ENCODE measurements around the gene SLC13A5.
A peak's percentile ranks its signal among the peaks of the same experiment; 100 is the strongest.

SLC13A5 gene

DNA sequence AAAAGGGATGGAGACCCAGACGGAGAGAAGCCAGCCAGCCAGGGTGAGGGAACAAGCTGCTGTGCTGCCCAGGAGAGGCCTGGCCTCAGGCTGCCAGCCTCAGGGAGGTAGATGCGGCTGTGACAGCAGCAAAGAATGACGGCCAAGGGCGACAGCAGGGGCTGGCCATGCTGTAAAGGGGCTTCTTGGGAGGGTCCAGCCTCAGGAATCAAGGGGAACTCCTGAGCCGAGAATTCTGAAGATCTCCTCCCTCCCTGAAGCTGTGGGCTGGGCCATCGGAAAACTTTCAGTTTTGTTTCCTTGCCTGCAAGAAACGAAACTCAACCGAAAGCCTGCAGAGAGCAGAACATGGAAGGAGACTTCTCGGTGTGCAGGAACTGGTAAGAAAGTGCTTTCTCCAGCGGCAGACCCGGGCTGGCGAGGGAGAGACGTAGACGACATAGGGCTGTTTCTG lies 42.6 kb upstream of the SLC13A5 start, which contains the start of gene XAF1:
XAF1 (plus strand) TSS at position 316 of the 454 bp plus-strand sequence; CDS start at position 349, 33 bp downstream.
- Histone ChIP-seq H3K14ac (ENCODE audit: low read length) (peak within 1 kb of the TSS; percentile 59), H3K79me1 (ENCODE audit: low read depth, low read length) (no peaks in the 10 kb centered on the region), H3K9me3 (replicated peaks in 1 of 2; ENCODE audit: control insufficient read depth in 2 of 2, insufficient read depth in 1 of 2, low read depth in 1 of 2, low read length in 2 of 2) (no peaks in the 10 kb centered on the region), H3K23ac (ENCODE audit: low read depth, low read length, poor library complexity) (no peak within 1 kb of the TSS), H2BK15ac (ENCODE audit: low read length) (no peak within 1 kb of the TSS), H3K4me2 (ENCODE audit: insufficient read depth, low read length, poor library complexity, severe bottlenecking) (no peak within 1 kb of the TSS), H3K18ac (ENCODE audit: low read length) (peak within 1 kb of the TSS; percentile 76), H2BK12ac (ENCODE audit: low read length) (no peak within 1 kb of the TSS), H3K4me3 (ENCODE audit: low read length in 2 of 2) (no peak within 1 kb of the TSS), H2AK5ac (ENCODE audit: low read depth, low read length) (no peak within 1 kb of the TSS), H2BK5ac (ENCODE audit: low read length) (no peak within 1 kb of the TSS), H3K27me3 (ENCODE audit: control insufficient read depth in 3 of 3, insufficient read depth in 3 of 3, low read depth in 1 of 3, low read length in 3 of 3) (no peaks in the 10 kb centered on the region), H3K4ac (ENCODE audit: low read length) (no peak within 1 kb of the TSS), H4K91ac (ENCODE audit: low read depth, low read length, poor library complexity) (no peak within 1 kb of the TSS), H3K36me3 (replicated peaks in 1 of 2; ENCODE audit: control insufficient read depth in 2 of 2, insufficient read depth in 2 of 2, low read length in 2 of 2) (no peaks in the 10 kb centered on the region), H2BK120ac (ENCODE audit: low read depth, low read length) (no peak within 1 kb of the TSS), H3K9ac (ENCODE audit: low read depth, low read length, poor library complexity) (no peak within 1 kb of the TSS), H4K8ac (ENCODE audit: low read depth, low read length) (no peak within 1 kb of the TSS), H3K27ac (replicated peaks; ENCODE audit: low read length) (no peak within 1 kb of the TSS), H3K4me1 (ENCODE audit: control insufficient read depth in 2 of 2, insufficient read depth in 1 of 2, low read depth in 1 of 2, low read length in 2 of 2) (peaks cover 11 to 20% of the 10 kb centered on the region in 2 donors), H2AFZ (ENCODE audit: low read length) (peak within 1 kb of the TSS; percentile 74)
- DNase-seq (ENCODE audit: low spot score): no peak
- WGBS, 2 donors (ENCODE audit: extremely low coverage in 2 of 2, insufficient read length in 2 of 2, insufficient replicate concordance in 1 of 2): no CpG with 5 or more reads among the region's 14 CpGs

DNA sequence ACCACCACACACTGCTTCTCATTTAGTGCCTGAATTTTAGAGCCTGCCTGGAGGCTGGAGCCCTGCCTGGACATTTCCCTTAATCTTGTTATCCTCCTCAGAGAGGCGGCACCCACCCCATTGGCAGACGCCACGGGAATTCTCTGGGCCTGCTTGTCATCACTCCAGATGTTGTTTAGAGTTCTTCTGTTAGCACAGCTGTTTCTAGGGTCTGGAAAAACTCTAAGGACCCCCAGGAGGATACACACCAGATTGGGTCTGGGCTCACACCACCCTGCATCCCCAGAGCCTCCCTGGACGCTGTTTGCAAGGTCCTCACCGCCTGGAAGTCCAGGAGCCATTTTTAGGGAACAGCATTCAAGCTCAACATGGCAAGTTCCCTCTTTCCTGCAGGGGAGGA lies 42.1 kb upstream of the SLC13A5 start:
- Histone ChIP-seq H3K9me3 (replicated peaks in 1 of 2; ENCODE audit: control insufficient read depth in 2 of 2, insufficient read depth in 1 of 2, low read depth in 1 of 2, low read length in 2 of 2) (no peaks in the 10 kb centered on the region), H3K14ac (ENCODE audit: low read length) (no peak overlapping the region), H3K4me2 (ENCODE audit: insufficient read depth, low read length, poor library complexity, severe bottlenecking) (no peak overlapping the region), H3K27ac (replicated peaks; ENCODE audit: low read length) (no peak overlapping the region), H2BK120ac (ENCODE audit: low read depth, low read length) (no peak overlapping the region), H2BK15ac (ENCODE audit: low read length) (no peak overlapping the region), H3K4me3 (ENCODE audit: low read length in 2 of 2) (no peak overlapping the region), H3K27me3 (ENCODE audit: control insufficient read depth in 3 of 3, insufficient read depth in 3 of 3, low read depth in 1 of 3, low read length in 3 of 3) (no peaks in the 10 kb centered on the region), H4K8ac (ENCODE audit: low read depth, low read length) (no peak overlapping the region), H2AFZ (ENCODE audit: low read length) (peak overlapping the region; percentile 74), H3K9ac (ENCODE audit: low read depth, low read length, poor library complexity) (no peak overlapping the region), H3K36me3 (replicated peaks in 1 of 2; ENCODE audit: control insufficient read depth in 2 of 2, insufficient read depth in 2 of 2, low read length in 2 of 2) (no peaks in the 10 kb centered on the region), H3K4ac (ENCODE audit: low read length) (no peak overlapping the region), H3K4me1 (ENCODE audit: control insufficient read depth in 2 of 2, insufficient read depth in 1 of 2, low read depth in 1 of 2, low read length in 2 of 2) (peaks cover 11 to 20% of the 10 kb centered on the region in 2 donors), H3K79me1 (ENCODE audit: low read depth, low read length) (no peaks in the 10 kb centered on the region), H3K23ac (ENCODE audit: low read depth, low read length, poor library complexity) (no peak overlapping the region), H3K18ac (ENCODE audit: low read length) (peak overlapping the region; percentile 76), H2AK5ac (ENCODE audit: low read depth, low read length) (no peak overlapping the region), H2BK12ac (ENCODE audit: low read length) (no peak overlapping the region), H2BK5ac (ENCODE audit: low read length) (no peak overlapping the region), H4K91ac (ENCODE audit: low read depth, low read length, poor library complexity) (no peak overlapping the region)
- no CpG with 5 or more reads among the region's 5 CpGs for WGBS, 2 donors (ENCODE audit: extremely low coverage in 2 of 2, insufficient read length in 2 of 2, insufficient replicate concordance in 1 of 2)
- DNase-seq (ENCODE audit: low spot score): no peak

DNA sequence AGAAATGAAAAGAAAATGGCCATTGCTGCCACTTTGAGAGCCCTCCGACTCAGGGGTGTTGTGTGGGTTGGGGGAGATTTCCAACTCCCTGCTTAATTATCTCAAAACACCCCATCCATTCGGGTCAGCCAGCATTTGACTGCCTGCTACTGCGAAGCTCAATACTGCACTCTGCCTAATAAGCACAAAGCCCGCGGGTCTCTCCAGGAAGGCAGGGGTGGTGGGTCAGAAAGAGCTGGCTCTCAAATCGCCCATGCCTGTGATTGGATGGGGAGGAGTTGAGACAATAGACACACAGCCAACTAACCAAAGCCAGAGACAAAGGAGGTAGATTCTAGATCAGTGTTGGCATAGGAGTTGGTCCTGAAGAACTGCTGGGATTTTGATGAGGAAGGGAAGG lies 40.4 kb upstream of the SLC13A5 start:
- DNase-seq (ENCODE audit: low spot score): peak; percentile 20

DNA sequence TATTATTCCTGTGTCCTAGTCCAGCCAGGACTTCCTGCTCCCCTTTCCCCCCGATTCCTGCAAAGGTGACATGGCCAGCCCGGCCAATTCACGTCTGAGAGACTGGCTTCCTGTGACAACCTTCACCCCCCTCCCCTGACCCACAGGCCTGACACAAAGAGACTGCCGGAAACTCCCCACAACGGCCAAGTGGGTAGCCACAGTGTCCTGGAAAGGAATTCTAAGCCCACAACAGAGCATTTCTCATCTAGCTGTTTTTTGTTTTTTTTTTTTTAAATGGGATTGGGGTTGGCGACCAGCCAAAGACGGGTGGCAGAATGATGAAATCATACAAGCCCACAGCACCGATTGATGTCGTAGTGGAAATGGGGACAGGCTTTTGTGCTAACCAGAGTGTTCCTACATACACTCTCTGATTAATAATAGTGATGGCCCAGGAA lies 39.9 kb upstream of the SLC13A5 start:
- no peak overlapping the region for H2AK5ac ChIP-seq (ENCODE audit: low read depth, low read length)
- peaks cover 11 to 20% of the 10 kb centered on the region in 2 donors for H3K4me1 ChIP-seq (ENCODE audit: control insufficient read depth in 2 of 2, insufficient read depth in 1 of 2, low read depth in 1 of 2, low read length in 2 of 2)
- H3K27ac ChIP-seq (replicated peaks; ENCODE audit: low read length): peak overlapping the region; percentile 59
- no peak overlapping the region for H3K4ac ChIP-seq (ENCODE audit: low read length)
- WGBS, 2 donors (ENCODE audit: extremely low coverage in 2 of 2, insufficient read length in 2 of 2, insufficient replicate concordance in 1 of 2): no CpG with 5 or more reads among the region's 9 CpGs
- H2BK120ac ChIP-seq (ENCODE audit: low read depth, low read length): no peak overlapping the region
- no peak overlapping the region for H3K23ac ChIP-seq (ENCODE audit: low read depth, low read length, poor library complexity)
- H4K8ac ChIP-seq (ENCODE audit: low read depth, low read length): no peak overlapping the region
- no peak overlapping the region for H2BK12ac ChIP-seq (ENCODE audit: low read length)
- no peaks in the 10 kb centered on the region for H3K36me3 ChIP-seq (replicated peaks in 1 of 2; ENCODE audit: control insufficient read depth in 2 of 2, insufficient read depth in 2 of 2, low read length in 2 of 2)
- H2AFZ ChIP-seq (ENCODE audit: low read length): peak overlapping the region; percentile 78
- peak overlapping the region in 1 of 2 donors; percentile 26 for H3K4me3 ChIP-seq (ENCODE audit: low read length in 2 of 2)
- H3K9me3 ChIP-seq (replicated peaks in 1 of 2; ENCODE audit: control insufficient read depth in 2 of 2, insufficient read depth in 1 of 2, low read depth in 1 of 2, low read length in 2 of 2): no peaks in the 10 kb centered on the region
- H3K27me3 ChIP-seq (ENCODE audit: control insufficient read depth in 3 of 3, insufficient read depth in 3 of 3, low read depth in 1 of 3, low read length in 3 of 3): no peaks in the 10 kb centered on the region
- H3K4me2 ChIP-seq (ENCODE audit: insufficient read depth, low read length, poor library complexity, severe bottlenecking): no peak overlapping the region
- peak; percentile 32 for DNase-seq (ENCODE audit: low spot score)
- no peaks in the 10 kb centered on the region for H3K79me1 ChIP-seq (ENCODE audit: low read depth, low read length)
- no peak overlapping the region for H3K14ac ChIP-seq (ENCODE audit: low read length)
- no peak overlapping the region for H2BK15ac ChIP-seq (ENCODE audit: low read length)
- H3K9ac ChIP-seq (ENCODE audit: low read depth, low read length, poor library complexity): no peak overlapping the region
- H4K91ac ChIP-seq (ENCODE audit: low read depth, low read length, poor library complexity): no peak overlapping the region
- H2BK5ac ChIP-seq (ENCODE audit: low read length): no peak overlapping the region
- H3K18ac ChIP-seq (ENCODE audit: low read length): peak overlapping the region; percentile 36

More for the DNA sequence above, 40.4 kb upstream of the SLC13A5 start:
- H3K4me2 ChIP-seq (ENCODE audit: insufficient read depth, low read length, poor library complexity, severe bottlenecking): no peak overlapping the region
- H3K36me3 ChIP-seq (replicated peaks in 1 of 2; ENCODE audit: control insufficient read depth in 2 of 2, insufficient read depth in 2 of 2, low read length in 2 of 2): no peaks in the 10 kb centered on the region
- peak overlapping the region; percentile 78 for H2AFZ ChIP-seq (ENCODE audit: low read length)
- H3K4me3 ChIP-seq (ENCODE audit: low read length in 2 of 2): no peak overlapping the region
- no peak overlapping the region for H3K18ac ChIP-seq (ENCODE audit: low read length)
- H3K27ac ChIP-seq (replicated peaks; ENCODE audit: low read length): peak overlapping the region; percentile 59
- no peaks in the 10 kb centered on the region for H3K27me3 ChIP-seq (ENCODE audit: control insufficient read depth in 3 of 3, insufficient read depth in 3 of 3, low read depth in 1 of 3, low read length in 3 of 3)
- no peak overlapping the region for H2AK5ac ChIP-seq (ENCODE audit: low read depth, low read length)
- H3K23ac ChIP-seq (ENCODE audit: low read depth, low read length, poor library complexity): no peak overlapping the region
- no peak overlapping the region for H2BK12ac ChIP-seq (ENCODE audit: low read length)
- no peak overlapping the region for H3K9ac ChIP-seq (ENCODE audit: low read depth, low read length, poor library complexity)
- no peak overlapping the region for H4K91ac ChIP-seq (ENCODE audit: low read depth, low read length, poor library complexity)
- peaks cover 11 to 20% of the 10 kb centered on the region in 2 donors for H3K4me1 ChIP-seq (ENCODE audit: control insufficient read depth in 2 of 2, insufficient read depth in 1 of 2, low read depth in 1 of 2, low read length in 2 of 2)
- H4K8ac ChIP-seq (ENCODE audit: low read depth, low read length): no peak overlapping the region
- no peak overlapping the region for H2BK120ac ChIP-seq (ENCODE audit: low read depth, low read length)
- no peak overlapping the region for H3K14ac ChIP-seq (ENCODE audit: low read length)
- no peaks in the 10 kb centered on the region for H3K9me3 ChIP-seq (replicated peaks in 1 of 2; ENCODE audit: control insufficient read depth in 2 of 2, insufficient read depth in 1 of 2, low read depth in 1 of 2, low read length in 2 of 2)
- WGBS, 2 donors (ENCODE audit: extremely low coverage in 2 of 2, insufficient read length in 2 of 2, insufficient replicate concordance in 1 of 2): no CpG with 5 or more reads among the region's 6 CpGs
- H3K4ac ChIP-seq (ENCODE audit: low read length): no peak overlapping the region
- no peak overlapping the region for H2BK15ac ChIP-seq (ENCODE audit: low read length)
- no peaks in the 10 kb centered on the region for H3K79me1 ChIP-seq (ENCODE audit: low read depth, low read length)
- H2BK5ac ChIP-seq (ENCODE audit: low read length): no peak overlapping the region

Measured in neuronal stem cell (in vitro differentiated cells).